DND-41 (cell line): ENCODE results near the gene NIT2.
"Not testable (repeated sequence)": the region's sequence is repeated elsewhere in the genome, so short reads cannot be mapped to it uniquely, and the experiment has no call there.

Experiments
- ATAC-seq: fragments of 200-7000 bp; cut with Tn5 transposase; 3 replicates; pipeline ENCODE4 v1.9.1; 2021; ENCODE audit warnings: low read depth; ENCODE audit not compliant: insufficient read depth
- DNase-seq: peaks from one replicate; pipeline ENCODE4 v3.0.0-alpha.2; 2020
- H2AFZ ChIP-seq: 2 replicates; pipeline ENCODE4 v1.6.0; 2012; ENCODE audit warnings: low read depth, low read length
- H3K27ac ChIP-seq: 2 replicates; pipeline ENCODE4 v1.5.1; 2012; ENCODE audit warnings: low read length, inconsistent platforms
- H3K27me3 ChIP-seq: fragments of 200-600 bp; sonication (generic); 2 replicates; pipeline ENCODE4 v1.6.0; 2012; ENCODE audit warnings: low read length, mild to moderate bottlenecking, inconsistent platforms; ENCODE audit not compliant: insufficient read depth, poor library complexity
- H3K36me3 ChIP-seq: 2 replicates; pipeline ENCODE4 v1.5.1; 2012; ENCODE audit warnings: low read length, inconsistent platforms; ENCODE audit not compliant: insufficient read depth
- H3K4me1 ChIP-seq: 2 replicates; pipeline ENCODE4 v1.5.1; 2012; ENCODE audit warnings: mild to moderate bottlenecking, low read length; ENCODE audit not compliant: insufficient read depth
- H3K4me2 ChIP-seq: 2 replicates; pipeline ENCODE4 v1.6.0; 2012; ENCODE audit warnings: mild to moderate bottlenecking, moderate library complexity, low read length, inconsistent platforms; ENCODE audit not compliant: insufficient read depth
- H3K4me3 ChIP-seq, 2 experiments: fragments of 200-600 bp in 1 of 2; shearing (Covaris generic) in 1 of 2; 2 replicates each; pipeline ENCODE4 v1.5.1; 2012 to 2016; ENCODE audit warnings: inconsistent platforms in 2 of 2, low read length in 2 of 2, mild to moderate bottlenecking in 2 of 2, low read depth in 1 of 2, moderate library complexity in 1 of 2
- H3K79me2 ChIP-seq: 2 replicates; pipeline ENCODE4 v1.6.0; 2012; ENCODE audit warnings: low read length, inconsistent platforms; ENCODE audit not compliant: insufficient read depth
- H3K9ac ChIP-seq: 2 replicates; pipeline ENCODE4 v1.6.0; 2012; ENCODE audit warnings: low read depth, mild to moderate bottlenecking, inconsistent platforms, low read length, moderate library complexity
- H3K9me3 ChIP-seq: 2 replicates; pipeline ENCODE4 v1.5.1; 2012; ENCODE audit warnings: low read length, moderate library complexity, mild to moderate bottlenecking, inconsistent platforms; ENCODE audit not compliant: insufficient read depth, severe bottlenecking
- H4K20me1 ChIP-seq: 2 replicates; pipeline ENCODE4 v1.6.0; 2012; ENCODE audit warnings: low read length; ENCODE audit not compliant: insufficient read depth
- EZH2 ChIP-seq: IDR thresholded peaks from 3 replicates; pipeline ENCODE4 v1.6.1; 2012; ENCODE audit warnings: borderline replicate concordance, low read depth, mild to moderate bottlenecking, moderate library complexity, low read length, inconsistent platforms; ENCODE audit not compliant: severe bottlenecking
- TF ChIP-seq, protein P1 (sequence below): IDR thresholded peaks from 2 replicates; pipeline ENCODE4 v1.5.1; 2012; ENCODE audit warnings: borderline replicate concordance, low read length, moderate library complexity, mild to moderate bottlenecking; ENCODE audit not compliant: poor library complexity, severe bottlenecking; ENCODE audit errors: extremely low read depth

NIT2 gene

DNA sequence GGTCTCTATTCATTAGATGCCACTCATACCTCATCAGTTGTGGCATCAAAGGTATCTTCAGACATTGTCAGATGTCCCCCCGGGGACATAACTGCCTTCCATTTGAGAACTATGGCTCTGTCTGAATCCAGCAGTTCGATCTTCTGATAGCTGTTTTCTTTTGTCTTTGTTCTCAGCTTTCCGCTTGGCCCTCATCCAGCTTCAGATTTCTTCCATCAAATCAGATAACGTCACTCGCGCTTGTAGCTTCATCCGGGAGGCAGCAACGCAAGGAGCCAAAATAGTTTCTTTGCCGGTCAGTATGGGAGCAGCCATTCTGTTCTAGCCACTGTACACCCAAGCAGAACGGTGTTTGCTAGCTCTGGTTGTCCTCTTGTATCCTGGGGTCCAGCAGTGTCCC lies 4.4 kb downstream of the NIT2 start:
- H3K4me2 ChIP-seq: no peak overlapping the region
- peaks cover 5% of the 10 kb centered on the region for H3K9me3 ChIP-seq
- peaks cover 16% of the 10 kb centered on the region; the same call in 1 of the 2 replicates for H3K79me2 ChIP-seq
- ATAC-seq: no peak
- TF ChIP-seq EZH2: no peak
- TF ChIP-seq, protein P1, sequence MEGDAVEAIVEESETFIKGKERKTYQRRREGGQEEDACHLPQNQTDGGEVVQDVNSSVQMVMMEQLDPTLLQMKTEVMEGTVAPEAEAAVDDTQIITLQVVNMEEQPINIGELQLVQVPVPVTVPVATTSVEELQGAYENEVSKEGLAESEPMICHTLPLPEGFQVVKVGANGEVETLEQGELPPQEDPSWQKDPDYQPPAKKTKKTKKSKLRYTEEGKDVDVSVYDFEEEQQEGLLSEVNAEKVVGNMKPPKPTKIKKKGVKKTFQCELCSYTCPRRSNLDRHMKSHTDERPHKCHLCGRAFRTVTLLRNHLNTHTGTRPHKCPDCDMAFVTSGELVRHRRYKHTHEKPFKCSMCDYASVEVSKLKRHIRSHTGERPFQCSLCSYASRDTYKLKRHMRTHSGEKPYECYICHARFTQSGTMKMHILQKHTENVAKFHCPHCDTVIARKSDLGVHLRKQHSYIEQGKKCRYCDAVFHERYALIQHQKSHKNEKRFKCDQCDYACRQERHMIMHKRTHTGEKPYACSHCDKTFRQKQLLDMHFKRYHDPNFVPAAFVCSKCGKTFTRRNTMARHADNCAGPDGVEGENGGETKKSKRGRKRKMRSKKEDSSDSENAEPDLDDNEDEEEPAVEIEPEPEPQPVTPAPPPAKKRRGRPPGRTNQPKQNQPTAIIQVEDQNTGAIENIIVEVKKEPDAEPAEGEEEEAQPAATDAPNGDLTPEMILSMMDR: no peak
- H3K27ac ChIP-seq: no peak overlapping the region
- H3K4me1 ChIP-seq: peaks cover 17% of the 10 kb centered on the region
- no peaks in the 10 kb centered on the region for H3K27me3 ChIP-seq
- H2AFZ ChIP-seq: no peak overlapping the region
- no peak overlapping the region for H3K9ac ChIP-seq
- peaks cover 52% of the 10 kb centered on the region for H3K36me3 ChIP-seq
- H4K20me1 ChIP-seq: no peaks in the 10 kb centered on the region
- DNase-seq: no peak
- H3K4me3 ChIP-seq: no peak overlapping the region

DNA sequence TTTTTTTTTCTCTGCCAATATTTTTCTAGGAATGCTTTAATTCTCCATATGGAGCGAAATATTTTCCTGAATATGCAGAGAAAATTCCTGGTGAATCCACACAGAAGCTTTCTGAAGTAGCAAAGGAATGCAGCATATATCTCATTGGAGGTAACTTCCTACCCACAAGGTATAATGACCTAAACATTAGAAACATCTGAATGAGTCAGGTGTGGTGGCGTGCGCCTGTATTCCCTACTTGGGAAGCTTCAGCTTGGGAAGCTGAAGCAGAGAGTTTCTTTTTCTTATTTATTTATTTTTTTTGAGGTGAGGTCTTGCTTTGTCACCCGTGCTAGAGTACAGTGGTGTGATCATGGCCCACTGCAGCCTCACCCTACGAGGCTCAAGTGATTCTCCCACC lies 5.2 kb downstream of the NIT2 start:
- Histone ChIP-seq H3K9me3 (peaks cover 5% of the 10 kb centered on the region), H3K36me3 (peaks cover 59% of the 10 kb centered on the region), H3K4me3 (no peak overlapping the region), H3K4me2 (no peak overlapping the region), H3K27me3 (no peaks in the 10 kb centered on the region), H3K9ac (no peak overlapping the region), H3K27ac (no peak overlapping the region), H2AFZ (no peak overlapping the region), H3K79me2 (peaks cover 12% of the 10 kb centered on the region; the same call in 1 of the 2 replicates), H3K4me1 (peaks cover 12% of the 10 kb centered on the region), H4K20me1 (no peaks in the 10 kb centered on the region)
- no peak for TF ChIP-seq EZH2
- TF ChIP-seq, protein P1: no peak
- no peak for ATAC-seq
- DNase-seq: no peak

DNA sequence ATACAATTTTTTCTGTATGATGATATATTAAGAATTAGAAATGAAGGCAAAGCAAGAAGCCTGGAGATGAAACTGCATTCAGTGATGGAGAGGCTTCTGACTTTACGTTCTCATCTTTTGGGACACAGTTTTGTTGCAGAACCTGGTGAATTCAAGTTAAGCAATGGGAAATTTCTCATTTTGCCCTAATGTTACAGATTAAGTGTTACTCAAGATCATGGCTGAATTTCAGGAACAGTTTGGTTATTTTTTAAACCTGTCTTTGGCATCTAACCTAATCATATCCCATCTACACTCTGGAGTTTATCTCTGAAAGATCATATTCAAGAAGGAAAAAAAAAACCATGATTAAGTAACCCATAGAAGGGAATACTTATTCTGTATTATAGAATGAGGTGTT lies 6.0 kb downstream of the NIT2 start:
- no peak for ATAC-seq
- DNase-seq: no peak
- TF ChIP-seq, protein P1: no peak
- TF ChIP-seq EZH2: no peak
- no peak overlapping the region for H2AFZ ChIP-seq
- no peak overlapping the region for H3K27ac ChIP-seq
- H3K9me3 ChIP-seq: peaks cover 5% of the 10 kb centered on the region
- H3K79me2 ChIP-seq: peaks cover 5% of the 10 kb centered on the region; the same call in 1 of the 2 replicates
- no peaks in the 10 kb centered on the region for H3K27me3 ChIP-seq
- no peak overlapping the region for H3K4me3 ChIP-seq
- peaks cover 7% of the 10 kb centered on the region for H3K4me1 ChIP-seq
- H4K20me1 ChIP-seq: no peaks in the 10 kb centered on the region
- H3K9ac ChIP-seq: no peak overlapping the region
- H3K4me2 ChIP-seq: no peak overlapping the region
- H3K36me3 ChIP-seq: peaks cover 63% of the 10 kb centered on the region

DNA sequence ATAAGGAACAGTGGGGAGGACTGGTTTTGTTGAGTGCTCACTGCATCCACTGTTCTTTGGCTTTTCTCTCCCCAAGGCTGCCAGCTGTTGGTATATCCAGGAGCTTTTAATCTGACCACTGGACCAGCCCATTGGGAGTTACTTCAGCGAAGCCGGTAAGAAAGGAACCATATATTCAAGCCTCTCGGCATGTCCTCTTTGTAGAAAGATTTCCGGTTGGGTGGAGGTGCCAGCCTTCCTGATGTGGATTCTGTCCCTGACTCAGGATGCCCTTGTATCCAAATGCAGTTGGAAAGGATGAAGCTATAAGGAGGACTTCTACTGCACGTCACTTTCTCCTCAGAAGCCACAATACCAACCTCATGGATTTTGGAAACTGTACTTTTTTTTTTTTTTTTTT lies 14.2 kb downstream of the NIT2 start:
- Histone ChIP-seq H3K36me3 (peaks cover 78% of the 10 kb centered on the region), H3K27ac (no peak overlapping the region), H3K27me3 (no peaks in the 10 kb centered on the region), H2AFZ (no peak overlapping the region), H3K9me3 (no peaks in the 10 kb centered on the region), H3K79me2 (no peaks in the 10 kb centered on the region), H3K4me2 (no peak overlapping the region), H3K9ac (no peak overlapping the region), H4K20me1 (no peaks in the 10 kb centered on the region), H3K4me1 (no peaks in the 10 kb centered on the region), H3K4me3 (no peak overlapping the region)
- no peak for DNase-seq
- ATAC-seq: no peak
- TF ChIP-seq, protein P1: no peak
- TF ChIP-seq EZH2: no peak

DNA sequence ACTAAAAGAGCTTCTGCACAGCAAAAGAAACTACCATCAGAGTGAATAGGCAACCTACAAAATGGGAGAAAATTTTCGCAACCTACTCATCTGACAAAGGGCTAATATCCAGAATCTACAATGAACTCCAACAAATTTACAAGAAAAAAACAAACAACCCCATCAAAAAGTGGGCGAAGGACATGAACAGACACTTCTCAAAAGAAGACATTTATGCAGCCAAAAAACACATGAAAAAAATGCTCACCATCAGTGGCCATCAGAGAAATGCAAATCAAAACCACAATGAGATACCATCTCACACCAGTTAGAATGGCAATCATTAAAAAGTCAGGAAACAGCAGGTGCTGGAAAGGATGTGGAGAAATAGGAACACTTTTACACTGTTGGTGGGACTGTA lies 17.2 kb downstream of the NIT2 start:
- not testable (repeated sequence) for H3K27me3 ChIP-seq, H4K20me1 ChIP-seq, ATAC-seq, H2AFZ ChIP-seq, H3K4me1 ChIP-seq, H3K4me3 ChIP-seq, H3K27ac ChIP-seq, H3K4me2 ChIP-seq, DNase-seq, H3K9me3 ChIP-seq, H3K79me2 ChIP-seq, H3K9ac ChIP-seq
- H3K36me3 ChIP-seq: peaks cover 77% of the 10 kb centered on the region
